BJ (cell line): ENCODE measurements around the gene RNF214. TPM values are rescaled to one million over a fixed set of nuclear protein-coding genes. Genes with fewer than 3 reads are reported as not detected.
"Not testable (repeated sequence)": the region's sequence is repeated elsewhere in the genome, so short reads cannot be mapped to it uniquely, and the experiment has no call there.

Experiments used
- CTCF ChIA-PET: fragments of 350-600 bp; formaldehyde crosslinking; extraction: SDS; loops from one replicate; lab custom pipeline; 2021; ENCODE audit warnings: antibody characterized with exemption, inconsistent platforms; lab: Yijun Ruan, JAX
- POLR2A ChIA-PET: fragments of 300-600 bp; sonication (Branson Sonifier 250); formaldehyde crosslinking; extraction: SDS; loops from one replicate; lab custom pipeline; 2021; ENCODE audit warnings: antibody characterized with exemption; lab: Charles Lee
- DNase-seq: peaks from one replicate; pipeline ENCODE4 v3.0.0-alpha.2; 2011; ENCODE audit warnings: low read depth
- H3K27me3 ChIP-seq: 2 replicates; pipeline ENCODE4 v1.6.0; 2011; ENCODE audit warnings: low read length; ENCODE audit not compliant: control insufficient read depth, insufficient read depth
- H3K36me3 ChIP-seq: 2 replicates; pipeline ENCODE4 v1.5.1; 2011; ENCODE audit warnings: low read length; ENCODE audit not compliant: control insufficient read depth, insufficient read depth
- H3K4me3 ChIP-seq: 2 replicates; pipeline ENCODE4 v1.5.1; 2011; ENCODE audit warnings: low read depth, mild to moderate bottlenecking, control low read depth, low read length
- CTCF ChIP-seq: IDR thresholded peaks from 2 replicates; pipeline ENCODE4 v1.5.1; 2011; ENCODE audit warnings: low read depth, mild to moderate bottlenecking, control low read depth, inconsistent platforms, low read length, moderate library complexity; ENCODE audit not compliant: insufficient read depth
- polyA minus RNA-seq: library from RNA; depleted of rRNA, polyadenylated mRNA; stranded (reverse); fragments of >200 nt; gene quantifications from 2 replicates; pipeline ENCODE4 v1.2.3, GENCODE V29; 2011; rRNA and poly(A)+ RNA removed
- polyA plus RNA-seq: library from polyadenylated mRNA; depleted of rRNA; stranded (reverse); fragments of >200 nt; gene quantifications from 2 replicates; pipeline ENCODE4 v1.2.3, GENCODE V29; 2011; rRNA removed

Gene RNF214
- polyA plus RNA-seq = 11.5 and 17.1 TPM in 2 replicates
- polyA minus RNA-seq = 25.8 and 26.0 TPM in 2 replicates

GRCh38 chr11:117232092-117232878, at the start of gene RNF214:
Gene RNF214 (plus strand): TSS chr11:117232671. CDS start chr11:117234273, 1,602 bp downstream.
- ChIA-PET POLR2A (interaction anchor here (1.0 kb wide), 1 partner anchor 54 kb away, joined by 3 read pairs; the partner anchor contains the start of gene SIDT2), CTCF (interaction anchor here (0.8 to 2.8 kb wide), 10 partner anchors 10 to 179 kb away, joined by 3 to 19 read pairs (median 5); partner anchors contain the start of genes PAFAH1B2 and SIDT2)
- Histone ChIP-seq H3K4me3 (peak within 1 kb of the TSS; percentile 89), H3K36me3 (peaks cover 17% of the 10 kb centered on the region), H3K27me3 (no peaks in the 10 kb centered on the region)
- DNase-seq = no peak
- peak; percentile 69 for TF ChIP-seq CTCF

- POLR2A ChIA-PET, DNase-seq, H3K27me3 ChIP-seq, H3K4me3 ChIP-seq: not testable (repeated sequence)
- CTCF ChIA-PET = interaction anchor here (1.3 to 1.7 kb wide), 2 partner anchors 38 to 43 kb away, joined by 3 read pairs; no protein-coding TSS in a partner anchor
- H3K36me3 ChIP-seq = peaks cover 10% of the 10 kb centered on the region
These were observed 49.3 kb upstream of the RNF214 start for GRCh38 chr11:117183178-117183577.

GRCh38 chr11:117183724-117184349, 48.6 kb upstream of the RNF214 start:
- no peak for TF ChIP-seq CTCF
- ChIA-PET CTCF (interaction anchor here (0.6 to 1.7 kb wide), 2 partner anchors 36 to 43 kb away, joined by 3 to 4 read pairs; no protein-coding TSS in a partner anchor), POLR2A (no interaction called here)
- Histone ChIP-seq H3K27me3 (no peaks in the 10 kb centered on the region), H3K36me3 (peaks cover 13% of the 10 kb centered on the region), H3K4me3 (no peak overlapping the region)
- no peak for DNase-seq

- no peak for DNase-seq
- TF ChIP-seq CTCF = no peak
- CTCF ChIA-PET = interaction anchor here (1.3 kb wide), 1 partner anchor 9 kb away, joined by 5 read pairs; no protein-coding TSS in a partner anchor
- POLR2A ChIA-PET = no interaction called here
- Histone ChIP-seq H3K4me3 (no peak overlapping the region), H3K36me3 (peaks cover 29% of the 10 kb centered on the region), H3K27me3 (no peaks in the 10 kb centered on the region)
These were observed 46.6 kb upstream of the RNF214 start for GRCh38 chr11:117185736-117186430.

GRCh38 chr11:117186431-117186761, 46.1 kb upstream of the RNF214 start:
- H3K36me3 ChIP-seq = peaks cover 29% of the 10 kb centered on the region
- TF ChIP-seq CTCF = no peak
- CTCF ChIA-PET = interaction anchor here (1.3 kb wide), 1 partner anchor 8 kb away, joined by 5 read pairs; no protein-coding TSS in a partner anchor
- H3K27me3 ChIP-seq = no peaks in the 10 kb centered on the region
- POLR2A ChIA-PET = no interaction called here
- DNase-seq = no peak
- no peak overlapping the region for H3K4me3 ChIP-seq
